GOT3 (cell line): ENCODE measurements around the gene MXD3.
"Not testable (repeated sequence)": the region's sequence is repeated elsewhere in the genome, so short reads cannot be mapped to it uniquely, and the experiment has no call there.

Experiments used
- DNase-seq: peaks from one replicate; lab custom pipeline; 2025; ENCODE audit warnings: mixed read lengths; lab: John Stamatoyannopoulos, UW

MXD3 gene, protein sequence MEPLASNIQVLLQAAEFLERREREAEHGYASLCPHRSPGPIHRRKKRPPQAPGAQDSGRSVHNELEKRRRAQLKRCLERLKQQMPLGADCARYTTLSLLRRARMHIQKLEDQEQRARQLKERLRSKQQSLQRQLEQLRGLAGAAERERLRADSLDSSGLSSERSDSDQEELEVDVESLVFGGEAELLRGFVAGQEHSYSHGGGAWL

DNA sequence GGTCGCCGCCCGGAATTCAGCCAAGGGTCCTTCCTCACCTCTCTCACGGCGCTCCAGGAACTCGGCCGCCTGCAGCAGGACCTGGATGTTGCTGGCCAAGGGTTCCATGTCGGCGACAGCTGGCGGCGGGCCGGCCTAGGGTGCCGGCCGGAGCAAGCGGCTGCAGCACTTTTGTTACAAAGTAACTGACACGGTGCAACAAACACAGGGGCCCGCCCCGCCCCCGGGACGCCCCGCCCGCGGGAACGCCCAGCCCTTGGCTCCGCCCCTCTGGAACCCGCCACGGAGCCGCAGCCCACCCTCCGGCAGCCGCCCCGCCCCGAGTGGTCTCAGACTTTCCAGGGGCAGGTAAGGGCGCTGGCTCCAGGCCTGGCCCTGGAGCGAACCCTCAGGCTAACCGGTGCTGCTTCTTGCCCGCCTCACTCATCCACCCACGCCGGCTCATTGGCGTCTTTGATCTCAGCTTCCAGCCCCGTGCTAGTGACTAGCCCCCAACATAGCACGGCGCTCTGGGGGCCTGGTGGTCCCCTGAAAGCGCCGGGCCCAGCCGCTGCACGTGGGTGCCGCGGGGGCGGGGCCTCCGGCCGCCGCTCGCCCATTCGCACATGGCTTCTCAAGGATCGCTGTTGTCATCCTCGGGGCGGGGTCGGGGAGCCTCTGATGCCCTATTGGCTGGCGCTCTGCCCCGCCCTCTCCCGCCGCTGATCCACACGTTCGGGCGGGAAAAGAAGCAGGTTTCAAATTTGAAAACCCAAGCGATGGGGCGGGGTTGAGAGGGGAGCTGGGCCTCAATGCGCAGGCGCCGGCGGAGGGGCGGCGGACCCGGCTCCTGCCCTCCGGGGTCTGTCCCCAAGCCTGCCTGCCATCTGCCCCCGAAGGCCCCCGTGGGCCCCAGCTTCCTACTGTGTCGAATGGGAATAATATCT is at the start of gene MXD3:
Gene MXD3, minus strand, starts transcription at position 176 of the 926 bp plus-strand sequence. Its CDS starts 68 bp downstream, at position 108.
- DNase-seq, result peak; percentile 94

DNA sequence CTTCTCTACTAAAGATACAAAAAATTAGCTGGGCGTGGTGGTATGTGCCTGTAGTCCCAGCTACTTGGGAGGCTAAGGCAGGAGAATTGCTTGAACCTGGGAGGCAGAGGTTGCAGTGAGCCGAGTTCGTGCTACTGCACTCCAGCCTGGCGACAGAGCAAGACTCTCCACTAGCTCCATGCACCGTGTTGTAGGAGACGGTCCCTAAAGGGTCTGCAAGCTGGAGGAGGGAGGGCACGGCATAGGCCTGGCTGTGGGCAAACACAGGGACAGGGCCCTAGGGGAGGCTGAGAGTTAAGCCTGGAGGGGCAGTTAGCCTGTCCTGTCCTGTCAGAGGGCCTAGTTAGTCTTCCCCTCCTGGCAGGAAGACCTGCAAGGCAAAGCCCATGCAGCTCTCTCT is 49.0 kb upstream of the MXD3 start:
- not testable (repeated sequence) for DNase-seq

DNA sequence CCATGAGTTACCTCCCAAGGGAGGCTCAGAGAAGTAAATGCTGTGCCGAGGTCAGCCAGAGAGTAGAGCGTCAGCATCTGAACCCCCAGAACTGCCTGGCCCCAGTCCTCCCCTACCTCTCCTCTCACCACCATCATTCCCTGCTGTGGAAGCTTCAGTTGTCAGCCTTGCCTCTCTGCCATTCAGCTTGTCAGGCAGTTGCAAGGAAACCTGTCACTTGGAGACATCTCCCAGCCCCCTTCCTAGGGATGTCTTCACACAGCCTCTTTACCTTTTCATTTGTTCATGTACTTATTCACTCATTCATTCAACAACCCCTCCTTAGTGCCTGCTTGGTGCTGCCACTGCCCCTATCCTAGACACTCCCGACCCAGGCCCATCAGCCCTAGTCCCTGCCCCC is 48.2 kb upstream of the MXD3 start:
- no peak for DNase-seq

DNA sequence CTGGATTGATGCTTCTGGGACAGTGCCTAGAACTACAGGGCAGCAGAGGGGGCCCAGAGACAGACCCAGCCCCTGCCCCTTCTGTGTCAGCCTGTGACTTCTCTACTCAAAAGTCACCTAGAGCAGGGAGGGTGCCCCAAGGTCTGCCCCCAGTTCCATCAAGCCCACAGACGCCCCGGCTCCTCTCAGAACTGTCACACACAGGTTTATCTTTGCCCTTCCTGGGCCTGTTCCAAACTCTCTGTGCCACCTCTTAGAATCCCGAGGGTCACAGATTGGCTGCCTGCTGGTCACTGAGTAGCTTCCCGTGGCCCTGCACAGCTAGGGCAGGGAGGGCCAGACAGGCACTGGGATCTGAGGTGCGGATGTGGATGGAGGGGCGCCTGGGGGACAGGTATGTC is 47.8 kb upstream of the MXD3 start:
- no peak for DNase-seq

DNA sequence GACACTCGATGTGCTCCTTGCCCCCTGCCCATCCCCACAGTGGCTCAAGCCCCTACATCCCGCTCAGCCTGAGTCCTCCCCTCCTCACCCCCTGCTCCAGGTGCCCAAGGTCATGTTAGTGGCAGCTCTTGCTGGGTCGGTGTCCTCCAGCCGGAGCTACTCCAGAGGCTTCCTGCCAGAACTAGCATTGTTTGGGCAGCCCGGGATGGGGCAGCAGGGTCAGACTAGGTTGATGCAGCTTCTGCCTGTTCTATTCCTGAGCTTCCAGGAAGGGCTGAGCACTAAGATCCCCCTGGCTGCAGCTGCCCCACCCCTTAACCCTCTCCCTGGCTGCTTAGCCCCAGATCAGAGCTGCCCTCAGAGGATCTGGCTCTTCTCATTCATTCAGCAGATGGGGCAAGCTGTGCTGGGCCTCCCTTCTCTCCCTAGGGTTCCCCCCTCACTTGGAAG is 46.7 kb upstream of the MXD3 start:
- DNase-seq, result no peak

DNA sequence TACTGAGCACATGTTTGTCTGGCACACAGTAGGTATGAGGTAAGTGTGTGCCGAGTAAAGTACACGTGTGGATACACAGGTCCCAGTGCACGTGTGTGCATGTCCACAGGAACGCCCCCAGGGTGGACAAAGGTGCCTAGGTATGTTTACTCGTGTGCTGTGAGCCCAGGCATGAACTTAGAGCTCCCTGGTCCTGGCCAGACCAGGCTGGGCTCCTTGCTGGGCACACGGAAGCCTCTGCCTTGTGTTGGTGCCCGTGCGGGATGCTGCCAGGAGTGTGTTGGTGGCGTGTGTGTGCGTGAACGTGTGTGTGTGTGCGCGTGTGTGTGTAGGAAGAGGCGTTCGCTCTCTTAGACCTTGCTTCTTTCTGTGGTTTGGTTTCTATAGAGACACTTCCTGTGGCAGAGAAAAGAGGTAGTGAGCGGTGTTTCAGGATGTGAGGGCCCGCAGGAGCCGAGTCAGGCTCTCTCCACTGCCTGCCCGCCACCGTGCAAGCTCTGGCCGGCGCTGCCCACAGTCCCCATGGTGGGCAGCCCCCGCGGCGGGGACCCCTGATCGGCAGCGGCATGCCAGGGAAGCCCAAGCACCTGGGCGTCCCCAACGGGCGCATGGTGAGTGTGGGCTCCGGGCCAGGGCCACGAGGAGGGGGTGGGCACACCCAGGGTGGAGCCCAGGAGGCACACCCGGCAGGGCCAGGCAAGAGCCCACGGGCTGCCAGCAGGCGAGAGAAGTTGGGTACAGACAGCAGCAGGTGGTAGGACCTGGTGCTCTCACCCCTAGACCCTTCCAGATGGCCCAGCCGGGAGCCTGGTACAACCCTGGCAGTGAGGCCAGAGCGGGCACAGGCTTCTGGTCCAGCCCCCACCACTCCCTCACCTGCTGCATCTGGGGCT is 46.0 kb upstream of the MXD3 start, which contains the start of gene RGS14:
Gene RGS14, plus strand, starts transcription at position 466 of the 893 bp plus-strand sequence. Its CDS starts 101 bp downstream, at position 567.
- DNase-seq, result no peak

DNA sequence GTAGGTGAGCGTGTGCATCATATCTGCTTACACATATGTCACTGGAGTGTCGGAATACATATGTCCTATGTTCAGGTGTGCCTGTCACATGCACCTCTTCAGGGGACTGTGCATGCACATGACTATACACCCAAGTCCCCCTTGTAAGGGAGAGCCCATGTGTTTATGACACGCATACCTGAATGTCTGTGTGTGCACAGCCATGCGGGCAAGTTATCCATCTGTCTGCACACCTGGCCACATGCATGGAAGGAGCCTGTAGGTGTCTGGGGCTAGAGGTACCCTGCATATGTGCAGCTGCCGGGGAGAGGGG is 45.4 kb upstream of the MXD3 start:
- DNase-seq, result no peak

DNA sequence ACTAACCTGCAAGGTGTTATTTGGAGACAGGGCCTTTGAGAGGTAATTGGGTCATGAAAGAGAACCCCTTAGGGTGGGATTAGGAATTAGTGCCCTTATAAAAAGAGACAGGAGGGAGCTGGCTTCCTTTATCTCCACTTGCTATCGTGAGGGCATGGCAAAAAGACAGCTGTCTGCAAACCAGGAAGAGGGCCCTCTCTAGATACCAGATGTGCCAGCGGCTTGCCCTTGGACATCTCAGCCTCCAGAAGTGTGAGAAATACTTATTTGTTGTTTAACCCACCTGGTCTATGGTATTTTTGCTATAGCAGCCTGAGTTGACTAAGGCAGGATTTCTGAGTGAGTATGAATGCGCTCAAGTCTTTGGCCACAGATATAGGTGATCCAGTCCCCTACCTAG is 45.0 kb upstream of the MXD3 start:
- no peak for DNase-seq

DNA sequence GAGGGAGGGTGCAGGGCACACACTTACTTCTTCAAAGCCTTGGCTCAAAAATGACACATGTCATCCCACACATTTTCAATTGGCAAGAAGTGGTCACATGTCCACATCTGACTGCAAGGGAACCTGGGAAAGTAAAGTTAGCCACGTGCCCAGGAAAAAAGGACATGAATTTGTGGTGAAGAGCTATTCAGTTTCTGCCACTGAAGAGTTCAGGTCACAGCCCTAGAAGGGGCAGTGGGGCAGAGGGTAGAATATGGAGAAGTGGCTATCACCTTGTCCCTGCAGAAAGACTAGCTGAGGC is 44.1 kb upstream of the MXD3 start:
- DNase-seq, result no peak

DNA sequence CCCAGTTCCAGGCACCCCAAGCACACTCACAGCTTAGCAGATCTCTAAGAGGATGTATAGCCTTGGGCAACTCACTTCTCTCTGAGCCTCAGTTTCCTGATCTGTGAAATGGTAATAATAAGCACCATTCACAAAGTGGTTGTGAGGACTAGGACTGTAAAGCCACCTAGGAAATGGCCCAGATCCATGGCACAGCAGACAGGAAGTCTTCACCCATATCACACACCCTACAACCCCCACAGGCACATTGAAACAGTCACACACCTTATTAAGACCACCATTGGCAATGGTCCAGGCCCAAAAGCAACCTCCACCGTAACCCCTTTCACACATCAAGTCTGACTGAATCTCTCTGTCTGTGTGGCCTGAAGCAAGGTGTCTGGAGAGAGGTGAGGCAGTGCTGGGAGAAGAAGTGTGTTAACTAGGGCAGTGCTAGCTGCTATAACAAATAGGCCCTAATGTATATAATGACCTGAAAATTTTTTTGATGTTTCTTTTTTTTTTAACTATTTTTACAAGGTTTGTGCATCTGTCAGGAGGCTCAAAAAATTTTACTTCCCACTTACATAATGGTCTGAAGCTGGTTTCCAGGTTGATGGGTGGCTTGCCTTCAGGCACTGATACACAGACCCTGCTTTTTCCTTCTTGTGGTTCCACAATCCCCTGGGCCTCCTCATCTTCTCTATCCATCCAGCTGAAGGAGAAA is 43.6 kb upstream of the MXD3 start:
- DNase-seq, result no peak

DNA sequence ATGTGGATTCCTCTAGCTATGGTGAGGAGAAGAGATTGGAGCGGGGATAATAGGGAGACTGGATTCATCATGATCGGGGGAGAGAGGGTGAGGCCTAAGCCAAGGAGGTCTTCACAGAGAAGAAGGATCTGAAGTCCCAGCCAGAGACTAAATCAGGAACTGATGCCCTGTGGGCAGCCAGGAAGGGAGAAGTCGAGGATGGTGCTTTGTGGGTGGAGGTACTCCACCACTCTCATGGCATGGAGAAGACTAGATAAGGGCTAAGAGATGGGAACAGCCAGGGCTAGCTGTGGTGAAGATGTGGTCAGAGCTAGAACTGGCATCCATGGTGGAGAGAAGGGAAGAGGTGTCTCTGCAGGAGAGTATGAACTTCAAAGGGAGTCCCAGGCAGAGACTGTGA is 43.0 kb upstream of the MXD3 start:
- no peak for DNase-seq

DNA sequence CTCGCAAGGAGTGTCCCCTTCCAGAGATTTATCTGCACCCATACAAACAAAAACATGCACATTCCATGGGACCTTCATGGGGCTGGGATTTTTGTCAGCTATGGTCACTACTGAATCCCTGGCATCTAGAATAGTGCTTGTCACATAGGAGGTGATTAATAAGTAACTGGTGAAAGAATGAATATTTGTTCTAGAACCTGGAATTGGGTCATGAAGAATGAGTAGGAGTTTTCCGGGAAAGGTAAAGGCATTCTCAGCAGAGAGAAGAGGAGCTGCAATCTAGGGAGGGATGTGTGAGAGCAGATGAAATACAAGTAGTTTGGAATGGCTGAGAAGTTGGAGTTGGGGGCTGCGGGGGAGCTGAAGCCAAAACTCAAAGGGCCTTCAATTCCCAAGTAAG is 42.6 kb upstream of the MXD3 start:
- DNase-seq, result no peak

DNA sequence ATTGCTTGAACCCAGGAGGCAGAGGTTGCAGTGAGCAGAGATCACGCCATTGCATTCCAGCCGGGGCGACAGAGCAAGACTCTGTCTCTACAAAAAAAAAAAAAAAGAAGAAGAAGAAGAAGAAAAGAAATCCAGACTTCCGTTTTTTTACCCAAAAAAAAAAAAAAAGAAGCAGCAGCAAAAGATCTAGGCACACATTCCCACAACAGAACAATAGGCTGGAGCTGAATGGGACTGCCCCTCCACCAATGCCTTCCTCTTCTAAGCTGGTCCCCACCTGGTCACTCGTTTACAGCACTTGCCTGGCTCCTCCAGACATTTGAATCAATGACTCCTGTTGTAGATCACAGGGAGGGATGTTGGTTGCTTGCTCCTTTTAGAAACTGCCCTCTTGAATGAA is 41.4 kb upstream of the MXD3 start:
- no peak for DNase-seq

DNA sequence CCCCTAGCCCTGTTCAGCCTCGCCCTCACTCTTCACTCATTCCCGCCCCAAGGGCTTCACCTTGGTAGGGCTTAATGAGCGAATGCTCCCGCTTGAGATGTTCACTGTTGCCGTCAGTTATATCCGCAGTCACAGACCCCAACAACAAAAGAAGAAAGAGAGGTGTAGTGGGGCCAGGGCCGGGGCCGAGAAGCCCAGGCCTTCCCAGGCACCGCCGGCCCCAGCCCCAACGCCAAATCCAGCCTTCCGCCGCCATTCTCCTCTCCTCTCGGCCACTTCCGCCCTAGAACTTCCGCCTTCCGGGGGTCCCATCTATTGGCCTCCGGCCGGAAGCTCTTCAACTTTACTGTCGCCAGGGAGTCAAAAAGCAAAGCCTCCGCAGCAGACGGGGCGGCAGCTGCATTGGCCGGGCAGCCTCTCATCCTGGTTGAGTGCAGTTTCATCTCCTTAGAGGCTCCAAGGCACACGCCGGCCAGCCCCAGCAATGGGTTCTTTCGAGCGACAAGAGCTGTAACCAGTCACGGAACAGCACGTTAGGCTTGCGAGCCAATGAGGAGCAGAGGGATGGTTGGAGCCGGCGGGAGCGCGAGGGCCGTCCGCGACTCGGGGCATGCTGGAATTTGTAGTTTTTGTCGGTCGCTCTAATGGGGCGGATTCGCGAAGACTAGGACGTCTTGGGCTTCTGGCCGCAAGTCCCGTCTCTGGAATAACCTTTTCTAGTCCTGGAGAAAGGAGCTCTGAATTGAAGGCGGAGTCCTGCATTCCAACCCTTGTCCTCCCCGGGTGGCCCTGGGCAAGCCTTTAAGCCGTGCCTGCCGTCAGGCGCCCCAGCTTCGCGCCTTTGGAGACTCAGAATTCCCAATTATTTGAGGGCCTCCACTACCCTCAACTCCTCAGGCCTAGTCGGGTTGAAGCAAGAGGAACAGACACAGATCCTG is 40.0 kb upstream of the MXD3 start, which contains the start of gene LMAN2:
Gene LMAN2, minus strand, starts transcription at position 277 of the 938 bp plus-strand sequence. Its CDS starts 21 bp downstream, at position 256.
- DNase-seq, result peak; percentile 98

DNA sequence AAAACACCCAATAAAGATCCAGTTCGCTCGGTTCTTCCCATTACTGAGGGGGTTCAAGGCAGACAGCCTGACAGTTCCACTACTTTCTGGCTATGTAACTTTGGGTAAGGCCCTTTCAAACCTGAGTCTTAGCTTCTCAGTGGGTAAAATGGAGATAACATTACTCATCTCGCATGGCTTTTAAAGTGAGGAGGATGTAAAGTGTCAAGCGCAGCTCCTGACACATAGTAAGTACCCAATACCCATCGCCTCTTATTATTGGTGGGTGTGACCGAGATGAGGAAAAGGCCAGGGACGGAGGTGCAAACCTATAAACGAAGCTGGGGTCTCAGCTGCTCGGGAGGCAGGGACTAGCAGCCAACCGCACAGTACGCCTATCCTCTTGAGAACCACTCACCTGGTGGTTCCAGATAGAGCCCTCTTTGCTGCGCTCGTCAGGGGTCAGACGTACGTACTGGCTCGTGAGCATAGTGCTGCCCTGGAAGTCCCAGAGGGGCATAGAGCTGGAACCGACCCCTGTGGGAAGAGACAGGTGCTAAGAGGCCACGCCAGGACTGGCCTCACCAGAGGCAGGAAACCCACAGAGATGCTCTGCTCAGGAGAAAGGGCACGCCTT is 39.2 kb upstream of the MXD3 start:
- no peak for DNase-seq

DNA sequence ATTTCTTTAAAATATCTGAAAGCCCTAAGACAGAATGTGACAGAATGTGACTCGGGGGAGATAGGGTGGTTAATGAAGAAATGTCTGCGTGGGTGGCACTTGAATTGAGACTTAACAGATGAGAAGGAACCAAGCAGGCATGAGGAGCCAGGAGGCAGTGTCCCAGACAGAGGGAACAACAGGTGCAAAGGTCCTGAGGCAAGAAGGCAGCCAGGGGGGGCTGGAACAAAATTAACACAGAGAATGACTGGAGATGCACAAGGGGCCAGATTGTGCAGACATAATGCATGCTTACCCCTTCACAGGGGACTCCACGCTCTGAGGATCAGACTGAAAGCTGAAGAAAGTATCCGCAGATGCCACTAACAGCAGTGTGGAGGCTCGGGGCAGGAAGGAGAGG is 38.1 kb upstream of the MXD3 start:
- no peak for DNase-seq

DNA sequence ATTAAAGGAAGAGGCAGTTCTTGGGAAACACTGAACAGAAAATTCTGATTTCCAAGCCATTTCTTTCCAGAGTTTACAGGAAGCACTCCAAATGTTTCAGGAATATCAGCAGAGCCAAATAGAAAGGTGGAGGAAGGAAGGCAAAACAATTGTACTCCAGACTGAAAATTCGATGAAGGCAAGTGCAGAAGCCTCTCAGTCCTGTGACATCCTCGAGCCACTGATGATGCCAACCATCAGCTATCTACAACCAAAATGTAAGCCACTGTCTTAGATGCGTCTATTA is 37.6 kb upstream of the MXD3 start:
- DNase-seq, result no peak

DNA sequence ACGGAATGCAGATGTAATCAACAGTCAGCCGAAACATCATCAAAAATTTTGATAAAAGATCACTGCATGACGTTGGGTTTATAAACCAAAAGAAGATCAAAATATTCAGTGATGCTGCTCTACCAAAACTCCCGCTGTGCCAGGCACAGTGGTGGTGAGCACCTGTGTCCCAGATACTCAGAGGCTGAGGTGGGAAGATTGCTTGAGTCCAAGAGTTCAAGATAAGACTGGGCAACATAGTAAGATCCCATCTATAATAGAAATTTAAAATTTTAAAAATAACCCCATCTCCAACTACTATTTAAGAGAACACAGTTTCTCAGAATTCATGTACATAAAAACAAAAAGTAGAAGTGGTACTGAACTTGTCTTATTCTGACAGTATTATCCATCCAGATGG is 36.0 kb upstream of the MXD3 start:
- DNase-seq, result no peak

DNA sequence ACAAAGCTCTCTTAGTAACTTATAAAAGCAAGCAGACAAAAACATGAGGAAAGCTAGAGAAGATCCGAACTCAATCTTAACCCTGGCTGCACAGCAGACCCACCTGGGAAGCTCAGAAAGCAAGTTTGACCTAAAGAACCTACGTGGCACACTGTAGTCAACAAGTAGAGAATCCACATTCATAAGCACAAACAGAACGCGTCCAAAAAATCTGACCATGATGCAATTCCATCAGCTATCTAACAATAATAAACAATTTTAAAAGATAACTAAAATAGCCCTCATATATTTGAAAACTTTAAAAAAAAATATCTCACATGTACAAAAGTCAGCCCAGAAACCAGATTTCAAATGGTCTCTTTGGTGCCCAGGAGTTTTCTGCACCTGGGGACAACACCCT is 35.1 kb upstream of the MXD3 start:
- DNase-seq, result no peak

DNA sequence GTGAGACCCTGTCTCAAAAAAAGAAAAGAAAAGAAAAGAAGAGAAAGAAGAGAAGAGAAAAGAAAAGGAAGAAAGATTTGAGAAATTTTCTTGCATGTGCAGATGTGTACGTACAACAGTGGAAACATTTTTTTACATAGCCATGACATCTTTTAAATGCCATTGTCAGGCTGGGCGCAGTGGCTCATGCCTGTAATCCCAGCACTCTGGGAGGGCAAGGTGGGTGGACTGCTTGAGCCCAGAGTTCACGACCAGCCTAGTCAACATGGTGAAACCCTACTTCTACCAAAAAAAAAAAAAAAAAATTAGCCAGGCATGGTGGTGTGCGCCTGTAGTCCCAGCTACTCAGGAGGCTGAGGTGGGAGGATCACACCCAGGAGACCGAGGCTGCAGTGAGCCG is 33.2 kb upstream of the MXD3 start:
- DNase-seq, result no peak

DNA sequence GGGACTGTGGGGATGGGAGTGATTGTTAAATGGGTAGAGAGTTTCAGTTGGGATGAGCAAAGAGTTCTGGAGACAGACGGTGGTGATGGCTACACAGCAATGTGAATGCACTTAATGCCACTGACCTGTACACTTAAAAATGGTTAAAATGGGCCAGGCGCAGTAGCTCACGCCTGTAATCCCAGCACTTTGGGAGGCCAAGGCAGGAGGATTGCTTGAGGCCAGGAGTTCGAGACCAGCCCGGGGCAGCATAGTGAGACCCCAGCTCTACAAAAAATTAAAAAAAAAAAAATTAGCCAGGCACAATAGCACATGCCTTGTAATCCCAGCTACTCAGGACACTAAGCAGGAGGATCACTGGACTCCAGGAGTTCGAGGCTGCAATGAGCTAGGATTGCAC is 32.1 kb upstream of the MXD3 start:
- no peak for DNase-seq
